GM23338 (cell line): Measurements from ENCODE around the gene LCNL1.

Experiments used
- CREB1 ChIP-seq: fragments of 250-450 bp; sonication (Bioruptor Pico); IDR thresholded peaks from 2 replicates; pipeline ENCODE4 v1.5.0; 2020; ENCODE audit warnings: low read depth, mild to moderate bottlenecking, moderate library complexity
- EZH2 ChIP-seq: fragments of 200-600 bp; sonication (generic); IDR thresholded peaks from one replicate; pipeline ENCODE4 v1.8.0; 2017; ENCODE audit warnings: antibody characterized with exemption, mild to moderate bottlenecking, low read depth; ENCODE audit not compliant: unreplicated experiment
- EZH2phosphoT487 ChIP-seq: fragments of 200-600 bp; sonication (generic); IDR thresholded peaks from one replicate; pipeline ENCODE4 v1.8.1; 2018; ENCODE audit warnings: antibody characterized with exemption; ENCODE audit not compliant: unreplicated experiment
- NANOG ChIP-seq: IDR thresholded peaks from 2 replicates; pipeline ENCODE4 v1.6.1; 2016; ENCODE audit warnings: antibody characterized with exemption, borderline replicate concordance
- POLR2AphosphoS5 ChIP-seq: IDR thresholded peaks from 2 replicates; pipeline ENCODE4 v1.6.1; 2016; ENCODE audit warnings: antibody characterized with exemption, low read depth
- ZNF331 ChIP-seq: fragments of 250-450 bp; sonication (Bioruptor Pico); IDR thresholded peaks from 2 replicates; pipeline ENCODE4 v1.5.0; 2020; ENCODE audit warnings: low read depth, mild to moderate bottlenecking, moderate library complexity
- TF ChIP-seq, protein P1 (sequence below), 2 experiments: fragments of 200-600 bp in 1 of 2; sonication (generic) in 1 of 2; conservative IDR thresholded peaks; 2 replicates each; pipeline versions ENCODE4 v1.5.1 to v1.6.1; 2016 to 2017; ENCODE audit warnings: antibody characterized with exemption in 2 of 2, low read depth in 2 of 2, mild to moderate bottlenecking in 2 of 2, moderate library complexity in 1 of 2
- TF ChIP-seq, protein P2 (sequence below): IDR thresholded peaks from one replicate; pipeline ENCODE4 v1.6.1; 2018; ENCODE audit warnings: antibody characterized with exemption; ENCODE audit not compliant: unreplicated experiment
- TF ChIP-seq, protein P3 (sequence below): fragments of 250-450 bp; sonication (Bioruptor Pico); IDR thresholded peaks from 2 replicates; pipeline ENCODE4 v1.5.0; 2020; ENCODE audit warnings: mild to moderate bottlenecking, moderate library complexity

DNA sequence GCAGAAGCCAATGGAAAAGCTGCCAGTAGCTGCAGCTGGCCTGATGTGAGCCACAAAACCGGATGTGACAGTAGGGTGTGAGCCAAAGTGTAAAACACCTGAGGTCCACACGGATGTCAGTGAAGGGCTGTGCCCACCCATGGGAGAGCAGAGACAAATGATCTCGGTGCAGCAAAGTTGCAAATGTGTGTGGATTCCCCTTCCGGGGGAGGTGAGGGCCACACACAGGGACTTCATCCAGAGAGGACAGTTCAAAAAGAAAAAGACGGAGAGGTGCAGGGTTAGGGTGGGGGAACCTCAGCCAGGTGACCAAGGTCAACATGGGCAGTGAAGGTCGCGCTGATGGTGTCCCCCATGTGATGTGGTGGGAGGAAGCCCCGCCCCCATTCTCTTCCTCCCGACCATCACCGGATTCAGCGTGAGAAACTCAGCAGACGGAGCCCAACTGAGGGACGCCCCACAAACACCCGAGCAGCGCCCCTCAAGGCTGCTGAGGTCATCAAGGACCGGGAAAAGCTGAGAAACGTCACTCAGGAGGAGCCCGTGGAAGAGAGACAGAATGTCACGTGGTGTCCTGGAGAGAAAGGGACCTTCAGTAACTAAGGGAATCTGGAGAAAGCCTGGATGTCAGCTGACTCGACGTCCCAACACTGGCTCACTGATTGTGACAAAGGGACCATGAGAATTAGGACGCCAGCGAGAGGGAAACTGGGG is 16.9 kb upstream of the LCNL1 start:
- TF ChIP-seq, protein P1, sequence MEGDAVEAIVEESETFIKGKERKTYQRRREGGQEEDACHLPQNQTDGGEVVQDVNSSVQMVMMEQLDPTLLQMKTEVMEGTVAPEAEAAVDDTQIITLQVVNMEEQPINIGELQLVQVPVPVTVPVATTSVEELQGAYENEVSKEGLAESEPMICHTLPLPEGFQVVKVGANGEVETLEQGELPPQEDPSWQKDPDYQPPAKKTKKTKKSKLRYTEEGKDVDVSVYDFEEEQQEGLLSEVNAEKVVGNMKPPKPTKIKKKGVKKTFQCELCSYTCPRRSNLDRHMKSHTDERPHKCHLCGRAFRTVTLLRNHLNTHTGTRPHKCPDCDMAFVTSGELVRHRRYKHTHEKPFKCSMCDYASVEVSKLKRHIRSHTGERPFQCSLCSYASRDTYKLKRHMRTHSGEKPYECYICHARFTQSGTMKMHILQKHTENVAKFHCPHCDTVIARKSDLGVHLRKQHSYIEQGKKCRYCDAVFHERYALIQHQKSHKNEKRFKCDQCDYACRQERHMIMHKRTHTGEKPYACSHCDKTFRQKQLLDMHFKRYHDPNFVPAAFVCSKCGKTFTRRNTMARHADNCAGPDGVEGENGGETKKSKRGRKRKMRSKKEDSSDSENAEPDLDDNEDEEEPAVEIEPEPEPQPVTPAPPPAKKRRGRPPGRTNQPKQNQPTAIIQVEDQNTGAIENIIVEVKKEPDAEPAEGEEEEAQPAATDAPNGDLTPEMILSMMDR (conservative IDR thresholded peaks at IDR 0.05; ENCODE audit: low read depth in 2 of 2) = no peak
- TF ChIP-seq POLR2AphosphoS5 (no peak), EZH2 (no peak), EZH2phosphoT487 (no peak), CREB1 (CRISPR knock-in tag) (no peak), ZNF331 (CRISPR knock-in tag) (no peak), NANOG (no peak)
- TF ChIP-seq, protein P2, sequence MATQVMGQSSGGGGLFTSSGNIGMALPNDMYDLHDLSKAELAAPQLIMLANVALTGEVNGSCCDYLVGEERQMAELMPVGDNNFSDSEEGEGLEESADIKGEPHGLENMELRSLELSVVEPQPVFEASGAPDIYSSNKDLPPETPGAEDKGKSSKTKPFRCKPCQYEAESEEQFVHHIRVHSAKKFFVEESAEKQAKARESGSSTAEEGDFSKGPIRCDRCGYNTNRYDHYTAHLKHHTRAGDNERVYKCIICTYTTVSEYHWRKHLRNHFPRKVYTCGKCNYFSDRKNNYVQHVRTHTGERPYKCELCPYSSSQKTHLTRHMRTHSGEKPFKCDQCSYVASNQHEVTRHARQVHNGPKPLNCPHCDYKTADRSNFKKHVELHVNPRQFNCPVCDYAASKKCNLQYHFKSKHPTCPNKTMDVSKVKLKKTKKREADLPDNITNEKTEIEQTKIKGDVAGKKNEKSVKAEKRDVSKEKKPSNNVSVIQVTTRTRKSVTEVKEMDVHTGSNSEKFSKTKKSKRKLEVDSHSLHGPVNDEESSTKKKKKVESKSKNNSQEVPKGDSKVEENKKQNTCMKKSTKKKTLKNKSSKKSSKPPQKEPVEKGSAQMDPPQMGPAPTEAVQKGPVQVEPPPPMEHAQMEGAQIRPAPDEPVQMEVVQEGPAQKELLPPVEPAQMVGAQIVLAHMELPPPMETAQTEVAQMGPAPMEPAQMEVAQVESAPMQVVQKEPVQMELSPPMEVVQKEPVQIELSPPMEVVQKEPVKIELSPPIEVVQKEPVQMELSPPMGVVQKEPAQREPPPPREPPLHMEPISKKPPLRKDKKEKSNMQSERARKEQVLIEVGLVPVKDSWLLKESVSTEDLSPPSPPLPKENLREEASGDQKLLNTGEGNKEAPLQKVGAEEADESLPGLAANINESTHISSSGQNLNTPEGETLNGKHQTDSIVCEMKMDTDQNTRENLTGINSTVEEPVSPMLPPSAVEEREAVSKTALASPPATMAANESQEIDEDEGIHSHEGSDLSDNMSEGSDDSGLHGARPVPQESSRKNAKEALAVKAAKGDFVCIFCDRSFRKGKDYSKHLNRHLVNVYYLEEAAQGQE = no peak
- TF ChIP-seq, protein P3, sequence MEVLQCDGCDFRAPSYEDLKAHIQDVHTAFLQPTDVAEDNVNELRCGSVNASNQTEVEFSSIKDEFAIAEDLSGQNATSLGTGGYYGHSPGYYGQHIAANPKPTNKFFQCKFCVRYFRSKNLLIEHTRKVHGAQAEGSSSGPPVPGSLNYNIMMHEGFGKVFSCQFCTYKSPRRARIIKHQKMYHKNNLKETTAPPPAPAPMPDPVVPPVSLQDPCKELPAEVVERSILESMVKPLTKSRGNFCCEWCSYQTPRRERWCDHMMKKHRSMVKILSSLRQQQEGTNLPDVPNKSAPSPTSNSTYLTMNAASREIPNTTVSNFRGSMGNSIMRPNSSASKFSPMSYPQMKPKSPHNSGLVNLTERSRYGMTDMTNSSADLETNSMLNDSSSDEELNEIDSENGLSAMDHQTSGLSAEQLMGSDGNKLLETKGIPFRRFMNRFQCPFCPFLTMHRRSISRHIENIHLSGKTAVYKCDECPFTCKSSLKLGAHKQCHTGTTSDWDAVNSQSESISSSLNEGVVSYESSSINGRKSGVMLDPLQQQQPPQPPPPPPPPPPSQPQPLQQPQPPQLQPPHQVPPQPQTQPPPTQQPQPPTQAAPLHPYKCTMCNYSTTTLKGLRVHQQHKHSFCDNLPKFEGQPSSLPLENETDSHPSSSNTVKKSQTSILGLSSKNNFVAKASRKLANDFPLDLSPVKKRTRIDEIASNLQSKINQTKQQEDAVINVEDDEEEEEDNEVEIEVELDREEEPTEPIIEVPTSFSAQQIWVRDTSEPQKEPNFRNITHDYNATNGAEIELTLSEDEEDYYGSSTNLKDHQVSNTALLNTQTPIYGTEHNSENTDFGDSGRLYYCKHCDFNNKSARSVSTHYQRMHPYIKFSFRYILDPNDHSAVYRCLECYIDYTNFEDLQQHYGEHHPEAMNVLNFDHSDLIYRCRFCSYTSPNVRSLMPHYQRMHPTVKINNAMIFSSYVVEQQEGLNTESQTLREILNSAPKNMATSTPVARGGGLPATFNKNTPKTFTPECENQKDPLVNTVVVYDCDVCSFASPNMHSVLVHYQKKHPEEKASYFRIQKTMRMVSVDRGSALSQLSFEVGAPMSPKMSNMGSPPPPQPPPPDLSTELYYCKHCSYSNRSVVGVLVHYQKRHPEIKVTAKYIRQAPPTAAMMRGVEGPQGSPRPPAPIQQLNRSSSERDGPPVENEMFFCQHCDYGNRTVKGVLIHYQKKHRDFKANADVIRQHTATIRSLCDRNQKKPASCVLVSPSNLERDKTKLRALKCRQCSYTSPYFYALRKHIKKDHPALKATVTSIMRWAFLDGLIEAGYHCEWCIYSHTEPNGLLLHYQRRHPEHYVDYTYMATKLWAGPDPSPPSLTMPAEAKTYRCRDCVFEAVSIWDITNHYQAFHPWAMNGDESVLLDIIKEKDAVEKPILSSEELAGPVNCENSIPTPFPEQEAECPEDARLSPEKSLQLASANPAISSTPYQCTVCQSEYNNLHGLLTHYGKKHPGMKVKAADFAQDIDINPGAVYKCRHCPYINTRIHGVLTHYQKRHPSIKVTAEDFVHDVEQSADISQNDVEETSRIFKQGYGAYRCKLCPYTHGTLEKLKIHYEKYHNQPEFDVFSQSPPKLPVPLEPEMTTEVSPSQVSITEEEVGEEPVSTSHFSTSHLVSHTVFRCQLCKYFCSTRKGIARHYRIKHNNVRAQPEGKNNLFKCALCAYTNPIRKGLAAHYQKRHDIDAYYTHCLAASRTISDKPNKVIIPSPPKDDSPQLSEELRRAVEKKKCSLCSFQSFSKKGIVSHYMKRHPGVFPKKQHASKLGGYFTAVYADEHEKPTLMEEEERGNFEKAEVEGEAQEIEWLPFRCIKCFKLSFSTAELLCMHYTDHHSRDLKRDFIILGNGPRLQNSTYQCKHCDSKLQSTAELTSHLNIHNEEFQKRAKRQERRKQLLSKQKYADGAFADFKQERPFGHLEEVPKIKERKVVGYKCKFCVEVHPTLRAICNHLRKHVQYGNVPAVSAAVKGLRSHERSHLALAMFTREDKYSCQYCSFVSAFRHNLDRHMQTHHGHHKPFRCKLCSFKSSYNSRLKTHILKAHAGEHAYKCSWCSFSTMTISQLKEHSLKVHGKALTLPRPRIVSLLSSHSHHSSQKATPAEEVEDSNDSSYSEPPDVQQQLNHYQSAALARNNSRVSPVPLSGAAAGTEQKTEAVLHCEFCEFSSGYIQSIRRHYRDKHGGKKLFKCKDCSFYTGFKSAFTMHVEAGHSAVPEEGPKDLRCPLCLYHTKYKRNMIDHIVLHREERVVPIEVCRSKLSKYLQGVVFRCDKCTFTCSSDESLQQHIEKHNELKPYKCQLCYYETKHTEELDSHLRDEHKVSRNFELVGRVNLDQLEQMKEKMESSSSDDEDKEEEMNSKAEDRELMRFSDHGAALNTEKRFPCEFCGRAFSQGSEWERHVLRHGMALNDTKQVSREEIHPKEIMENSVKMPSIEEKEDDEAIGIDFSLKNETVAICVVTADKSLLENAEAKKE (CRISPR knock-in tag) = no peak
